GM12865 (cell line): ENCODE results near the gene ATP8A2.

Source experiments
- DNase-seq: peaks from one replicate; pipeline ENCODE4 v3.0.0; 2010; ENCODE audit warnings: low read depth
- H3K4me3 ChIP-seq: 2 replicates; pipeline ENCODE4 v1.5.1; 2011; ENCODE audit warnings: mild to moderate bottlenecking, low read depth, low read length, control low read depth
- CTCF ChIP-seq: IDR thresholded peaks from 2 replicates; pipeline ENCODE4 v1.5.1; 2011; ENCODE audit warnings: low read length, control low read depth, low read depth, inconsistent platforms; ENCODE audit not compliant: insufficient read depth; ENCODE audit errors: missing control alignments

ATP8A2 gene

GRCh38 chr13:25421612-25422011 lies 49.8 kb downstream of the ATP8A2 start:
- H3K4me3 ChIP-seq = no peak overlapping the region
- DNase-seq = no peak
- no peak for TF ChIP-seq CTCF

GRCh38 chr13:25422153-25422552 lies 50.4 kb downstream of the ATP8A2 start:
- no peak for DNase-seq
- TF ChIP-seq CTCF = no peak

GRCh38 chr13:25423831-25424230 lies 52.1 kb downstream of the ATP8A2 start:
- DNase-seq = no peak
- H3K4me3 ChIP-seq = no peak overlapping the region
- TF ChIP-seq CTCF = no peak

More at GRCh38 chr13:25422153-25422552, 50.4 kb downstream of the ATP8A2 start:
- H3K4me3 ChIP-seq = no peak overlapping the region

- TF ChIP-seq CTCF = no peak
These were observed 57.7 kb downstream of the ATP8A2 start for GRCh38 chr13:25429466-25429865.

GRCh38 chr13:25432691-25433090 lies 60.9 kb downstream of the ATP8A2 start:
- TF ChIP-seq CTCF = no peak
- DNase-seq = no peak
- H3K4me3 ChIP-seq = no peak overlapping the region

More at GRCh38 chr13:25429466-25429865, 57.7 kb downstream of the ATP8A2 start:
- DNase-seq = no peak
- no peak overlapping the region for H3K4me3 ChIP-seq

- H3K4me3 ChIP-seq = no peak overlapping the region
- no peak for DNase-seq
- TF ChIP-seq CTCF = no peak
These were observed 68.3 kb downstream of the ATP8A2 start for GRCh38 chr13:25440061-25440460.

- no peak overlapping the region for H3K4me3 ChIP-seq
- no peak for DNase-seq
- no peak for TF ChIP-seq CTCF
These were observed 74.5 kb downstream of the ATP8A2 start for GRCh38 chr13:25446261-25446660.
